Activated CD8-positive, alpha-beta memory T cell treated with anti-CD3 and anti-CD28 coated beads, Interleukin-2, amount 50 U/mL, for 48 hours (primary cell): ENCODE data around the gene PCGF3.

Experiments
- DNase-seq: peaks from one replicate; pipeline ENCODE4 v3.0.0-alpha.2; 2020

PCGF3 gene, protein sequence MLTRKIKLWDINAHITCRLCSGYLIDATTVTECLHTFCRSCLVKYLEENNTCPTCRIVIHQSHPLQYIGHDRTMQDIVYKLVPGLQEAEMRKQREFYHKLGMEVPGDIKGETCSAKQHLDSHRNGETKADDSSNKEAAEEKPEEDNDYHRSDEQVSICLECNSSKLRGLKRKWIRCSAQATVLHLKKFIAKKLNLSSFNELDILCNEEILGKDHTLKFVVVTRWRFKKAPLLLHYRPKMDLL

GRCh38 chr4:705278-706082, at the start of gene PCGF3:
TSS of gene PCGF3 (plus strand) at chr4:705832. CDS start at chr4:733681, 27,849 bp downstream.
- peak; percentile 99 for DNase-seq

- no peak for DNase-seq
Observed at GRCh38 chr4:656436-657337, 48.9 kb upstream of the PCGF3 start.

DNA sequence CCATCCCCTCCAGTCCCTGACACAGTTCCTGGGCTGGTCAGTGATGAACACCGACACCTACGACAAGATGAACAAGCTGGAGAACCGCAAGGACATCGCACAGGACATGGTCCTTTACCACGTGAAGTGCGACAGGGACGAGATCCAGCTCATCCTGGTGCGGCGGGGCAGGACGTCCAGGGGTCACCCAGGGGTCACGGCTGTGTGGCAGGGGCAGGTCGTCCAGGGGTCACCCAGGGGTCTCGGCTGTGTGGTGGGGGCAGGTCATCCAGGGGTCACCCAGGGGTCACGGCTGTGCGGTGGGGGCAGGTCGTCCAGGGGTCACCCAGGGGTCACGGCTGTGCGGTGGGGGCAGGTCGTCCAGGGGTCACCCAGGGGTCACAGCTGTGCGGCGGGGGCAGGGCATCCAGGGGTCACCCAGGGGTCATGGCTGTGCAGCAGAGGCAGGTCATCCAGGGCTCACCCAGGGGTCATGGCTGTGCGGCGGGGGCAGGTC, 48.2 kb upstream of the PCGF3 start:
- DNase-seq = no peak

DNA sequence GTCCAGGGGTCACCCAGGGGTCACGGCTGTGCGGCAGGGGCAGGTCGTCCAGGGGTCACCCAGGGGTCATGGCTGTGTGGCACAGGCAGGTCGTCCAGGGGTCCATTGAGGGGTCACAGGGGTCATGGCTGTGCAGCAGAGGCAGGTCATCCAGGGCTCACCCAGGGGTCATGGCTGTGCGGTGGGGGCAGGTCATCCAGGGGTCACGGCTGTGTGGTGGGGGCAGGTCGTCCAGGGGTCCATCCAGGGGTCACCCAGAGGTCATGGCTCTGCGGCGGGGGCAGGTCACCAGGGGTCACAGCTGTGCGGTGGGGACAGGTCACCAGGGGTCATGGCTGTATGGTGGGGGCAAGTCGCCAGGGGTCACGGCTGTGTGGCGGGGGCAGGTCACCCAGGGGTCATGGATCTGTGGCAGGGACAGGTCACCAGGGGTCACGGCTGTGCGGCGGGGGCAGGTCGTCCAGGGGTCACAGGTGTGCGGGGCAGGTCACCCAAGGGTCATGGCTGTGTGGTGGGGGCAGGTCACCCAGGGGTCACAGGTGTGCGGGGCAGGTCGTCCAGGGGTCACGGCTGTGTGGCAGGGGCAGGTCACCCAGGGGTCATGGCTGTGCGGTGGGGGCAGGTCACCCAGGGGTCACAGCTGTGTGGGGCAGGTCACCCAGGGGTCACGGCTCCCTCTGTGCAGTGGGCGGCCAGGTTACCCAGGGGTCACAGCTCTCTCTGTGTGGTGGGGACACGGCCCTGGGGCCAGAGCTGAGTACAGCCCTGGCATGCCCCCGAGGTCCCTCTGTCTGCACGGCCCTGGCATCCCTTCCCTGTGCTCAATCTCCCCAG, 47.6 kb upstream of the PCGF3 start:
- no peak for DNase-seq

DNA sequence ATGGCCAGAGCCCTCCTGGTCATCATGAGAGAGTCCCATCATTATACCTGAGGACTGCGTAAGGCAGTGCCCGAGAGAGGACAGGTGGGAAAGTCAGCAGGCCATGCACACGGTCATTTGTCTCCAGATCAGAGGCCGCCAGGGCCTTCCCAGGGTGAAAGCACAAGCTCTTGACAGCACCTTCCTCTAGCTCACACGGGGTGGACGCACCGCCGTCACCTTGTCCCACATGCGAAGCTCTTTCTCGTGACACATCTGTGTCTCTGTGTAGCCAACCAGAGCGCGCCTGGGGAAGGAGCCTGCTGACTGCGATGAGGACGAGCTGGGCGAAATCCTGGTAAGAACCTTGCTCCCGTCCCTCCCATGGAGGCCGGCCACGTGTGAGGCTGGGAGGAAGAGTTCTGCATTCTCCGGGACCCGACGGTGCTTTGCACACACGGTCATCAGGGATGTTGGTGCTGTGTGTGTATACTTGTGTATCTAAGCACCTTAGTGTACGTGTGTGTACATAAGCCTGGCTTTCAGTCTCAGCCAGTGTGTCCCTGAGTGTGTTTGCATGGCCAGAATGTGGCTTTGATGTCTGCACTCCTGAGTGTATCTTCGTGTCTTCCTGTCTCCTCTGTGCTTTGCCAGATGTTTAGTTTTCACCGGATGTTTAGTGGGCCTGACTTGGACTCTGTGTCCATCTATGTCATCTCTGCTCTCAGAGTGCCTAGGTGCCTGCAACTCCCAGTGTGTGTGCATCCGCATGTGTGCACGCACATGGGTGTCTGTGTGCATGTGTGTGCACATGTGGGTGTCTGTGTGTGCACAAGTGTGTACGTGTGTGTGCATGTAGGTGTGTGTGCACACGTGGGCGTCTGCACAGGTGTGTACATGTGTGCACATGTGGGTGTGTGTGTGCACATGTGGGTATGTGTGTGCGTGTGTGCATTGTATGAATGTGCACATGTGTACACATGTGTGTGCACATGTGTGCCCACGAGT, 46.7 kb upstream of the PCGF3 start:
- no peak for DNase-seq

DNA sequence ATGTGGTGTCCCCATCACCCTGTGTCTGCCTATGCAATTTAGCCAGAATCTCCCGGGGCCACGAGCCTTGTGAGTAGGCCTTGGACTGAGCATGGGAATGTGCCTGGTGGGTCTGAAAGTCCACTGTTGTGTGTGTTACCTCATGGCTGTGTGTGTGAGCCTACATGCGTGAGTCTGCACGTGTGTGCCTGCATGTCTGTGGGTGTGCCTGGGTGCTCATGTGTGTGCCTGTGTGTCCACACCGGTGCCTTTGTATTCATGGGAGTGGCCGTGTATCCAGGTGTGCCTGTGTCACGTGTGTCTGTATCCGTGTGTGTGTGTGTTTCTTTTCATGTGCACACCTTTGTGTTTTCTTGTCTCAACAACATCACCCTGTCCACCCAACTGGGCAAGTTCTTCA, 45.8 kb upstream of the PCGF3 start:
- DNase-seq = no peak

- no peak for DNase-seq
Observed at GRCh38 chr4:660401-660800, 45.2 kb upstream of the PCGF3 start.

DNA sequence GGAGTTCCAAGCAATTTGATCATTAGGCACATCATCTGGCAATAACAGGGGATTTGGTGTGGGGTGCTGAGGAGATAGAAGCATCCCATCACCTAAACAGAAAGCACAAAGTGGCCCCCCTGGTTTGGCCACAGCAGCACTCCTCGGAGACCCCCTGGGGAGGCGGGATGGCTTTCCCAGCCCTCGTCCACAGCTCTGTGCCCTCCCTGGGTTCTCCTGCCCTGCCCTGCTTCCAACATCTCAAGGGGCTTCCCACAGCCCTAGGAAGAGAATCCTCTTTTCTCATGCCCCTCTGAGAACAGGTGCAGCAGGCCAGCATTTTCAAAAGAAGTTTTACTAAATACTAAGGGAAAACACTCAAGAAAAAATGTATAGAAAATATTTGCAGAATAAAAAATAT, 44.4 kb upstream of the PCGF3 start:
- DNase-seq = no peak

- no peak for DNase-seq
Observed at GRCh38 chr4:661881-662761, 43.5 kb upstream of the PCGF3 start.

GRCh38 chr4:663046-663437, 42.6 kb upstream of the PCGF3 start:
- no peak for DNase-seq

- DNase-seq = peak; percentile 87
Observed at GRCh38 chr4:663438-664428, 41.9 kb upstream of the PCGF3 start.

DNA sequence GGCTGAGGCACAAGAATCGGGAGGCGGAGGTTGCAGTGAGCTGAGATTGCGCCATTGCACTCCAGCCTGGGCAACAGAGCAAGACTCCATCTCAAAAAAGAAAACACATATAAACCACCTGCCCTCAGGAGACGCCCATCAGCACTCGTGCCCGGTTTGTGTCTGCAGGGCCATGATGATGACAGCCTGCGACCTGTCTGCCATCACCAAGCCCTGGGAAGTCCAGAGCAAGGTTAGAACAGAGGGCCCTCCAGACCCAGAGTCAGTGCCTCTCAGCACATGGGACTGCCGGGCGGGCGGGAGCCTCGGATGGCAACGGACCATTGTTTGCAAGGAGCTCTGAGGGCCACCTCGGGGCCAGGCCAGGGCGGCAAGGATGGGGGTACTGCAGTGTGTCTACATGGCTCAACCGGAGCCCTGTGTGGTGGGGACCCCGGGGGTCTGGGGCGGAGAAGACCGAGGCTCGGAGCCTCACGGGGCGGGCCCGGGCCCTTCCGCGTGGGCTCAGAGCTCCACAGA, 40.9 kb upstream of the PCGF3 start:
- no peak for DNase-seq

DNA sequence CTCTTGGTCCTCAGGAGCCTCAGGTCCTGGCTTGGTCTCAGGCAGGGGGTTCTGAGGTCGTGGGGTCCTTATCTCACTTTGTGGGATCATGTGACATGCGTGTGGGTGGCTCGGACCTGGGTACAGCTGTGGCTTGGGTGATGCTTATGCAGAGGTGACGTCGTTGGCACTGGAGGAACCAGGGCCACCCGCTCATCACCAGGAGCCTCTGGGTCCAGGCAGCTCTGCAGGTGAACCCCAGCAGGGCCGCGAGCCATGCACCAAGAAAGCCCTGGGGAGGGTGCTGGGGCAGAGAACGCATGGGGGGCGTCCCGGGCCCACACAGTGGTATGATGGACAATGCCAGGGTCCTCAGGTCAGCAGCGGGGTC, 40.3 kb upstream of the PCGF3 start:
- no peak for DNase-seq

DNA sequence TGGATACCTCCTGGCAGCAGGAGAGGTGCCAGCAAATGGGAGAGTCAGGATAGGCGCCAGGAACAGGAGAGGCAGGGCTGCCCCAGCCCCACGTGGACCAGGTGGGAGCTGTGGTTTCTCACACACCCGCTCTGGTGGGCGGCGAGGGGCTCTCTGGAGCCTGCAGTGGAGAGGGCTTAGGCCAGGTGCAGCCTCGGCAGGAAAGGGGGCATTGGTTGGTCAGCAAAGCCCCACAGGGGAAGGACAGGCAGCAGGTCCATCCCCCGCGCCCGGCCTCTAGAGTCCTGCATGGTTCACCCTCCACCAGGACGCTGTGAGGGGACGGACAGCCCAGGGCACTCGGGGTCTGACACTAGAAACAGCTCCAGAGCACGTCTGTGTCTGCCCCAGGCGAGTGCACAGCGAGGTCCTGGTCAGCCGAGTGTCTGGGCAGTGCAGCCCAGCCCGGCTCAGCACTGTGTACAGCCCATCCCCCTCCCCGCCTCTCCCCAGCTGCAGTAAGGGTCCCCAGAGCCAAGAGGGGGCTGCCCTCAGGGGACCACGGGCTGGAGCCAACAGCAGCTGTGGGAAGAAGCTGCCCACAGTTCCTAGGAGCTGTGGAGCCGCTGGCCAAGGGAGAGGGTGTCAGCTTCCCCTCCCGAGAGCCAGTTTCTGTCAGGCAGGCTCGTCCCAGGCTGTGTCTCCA, 39.7 kb upstream of the PCGF3 start:
- DNase-seq = no peak

DNA sequence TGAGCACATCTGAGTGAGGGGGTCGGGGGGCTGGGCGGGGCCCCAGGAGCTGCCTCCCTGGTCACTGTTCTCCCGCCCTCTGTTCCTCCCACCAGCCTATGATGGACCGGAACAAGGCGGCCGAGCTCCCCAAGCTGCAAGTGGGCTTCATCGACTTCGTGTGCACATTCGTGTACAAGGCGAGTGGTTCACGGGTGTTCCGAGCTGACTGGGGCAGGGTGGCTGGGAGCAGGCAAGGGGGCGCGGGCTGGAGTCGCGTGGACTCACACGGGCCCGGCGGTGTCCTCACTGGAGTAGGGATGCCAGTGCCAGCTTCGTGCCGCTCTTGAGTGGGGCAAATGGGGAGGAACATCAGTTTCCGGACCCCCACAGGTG, 39.2 kb upstream of the PCGF3 start:
- no peak for DNase-seq

GRCh38 chr4:666822-667544, 38.6 kb upstream of the PCGF3 start:
- DNase-seq = no peak

GRCh38 chr4:667545-667925, 38.1 kb upstream of the PCGF3 start:
- no peak for DNase-seq
